ENCODE measurements around the gene NCOA1.

DNA sequence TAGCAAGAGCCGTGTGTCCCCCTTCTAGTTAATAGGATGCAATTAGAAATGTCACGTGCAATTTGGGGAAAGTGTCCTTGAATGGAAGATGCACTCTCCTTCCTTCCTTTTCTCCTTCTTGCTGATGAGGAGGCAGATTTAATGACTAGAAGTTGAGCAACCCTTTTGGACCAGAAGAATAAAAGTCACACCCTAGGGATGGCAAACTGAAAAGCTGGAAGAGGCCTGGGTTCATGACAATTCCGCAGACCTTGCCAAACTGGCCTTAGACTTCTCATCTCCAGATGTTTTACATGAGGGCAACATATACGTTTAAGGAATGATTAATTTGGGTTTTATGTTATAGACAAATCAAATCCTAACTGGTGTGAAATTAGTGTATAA, 38.6 kb upstream of the NCOA1 start:
- TF ChIP-seq CTCF (IDR thresholded peaks at IDR 0.05) (no peak), POLR2A (IDR thresholded peaks at IDR 0.05) (no peak)

Measured in testis (tissue), 2 donors.